Loucy (cell line): ENCODE results near the gene TMEM51.

Experiments
- H2AFZ ChIP-seq: fragments of 200-600 bp; sonication (generic); 2 replicates; pipeline ENCODE4 v1.6.0; 2016; ENCODE audit warnings: antibody characterized with exemption, mild to moderate bottlenecking, low read length, moderate library complexity
- H3F3A ChIP-seq: fragments of 200-600 bp; 2 replicates; pipeline ENCODE4 v1.6.0; 2016; ENCODE audit warnings: antibody characterized with exemption, low read depth, mild to moderate bottlenecking
- H3K27me3 ChIP-seq: fragments of 200-600 bp; sonication (generic); 2 replicates; pipeline ENCODE4 v1.6.1; 2014; ENCODE audit warnings: low read length, mild to moderate bottlenecking; ENCODE audit not compliant: insufficient read depth, poor library complexity, severe bottlenecking
- H3K36me3 ChIP-seq: fragments of 200-600 bp; sonication (generic); 2 replicates; pipeline ENCODE4 v1.6.1; 2016; ENCODE audit warnings: low read length; ENCODE audit not compliant: insufficient read depth
- H3K4me1 ChIP-seq: fragments of 200-600 bp; sonication (generic); 2 replicates; pipeline ENCODE4 v1.5.1; 2014; ENCODE audit warnings: low read length, mild to moderate bottlenecking; ENCODE audit not compliant: insufficient read depth, poor library complexity, severe bottlenecking
- H3K4me2 ChIP-seq: fragments of 200-600 bp; sonication (generic); 2 replicates; pipeline ENCODE4 v1.6.0; 2014; ENCODE audit warnings: antibody characterized with exemption, low read length, low read depth, mild to moderate bottlenecking; ENCODE audit not compliant: poor library complexity, severe bottlenecking
- H3K4me3 ChIP-seq: fragments of 200-600 bp; sonication (generic); 2 replicates; pipeline ENCODE4 v1.5.1; 2014; ENCODE audit warnings: low read length, mild to moderate bottlenecking, mixed read lengths; ENCODE audit not compliant: poor library complexity, severe bottlenecking
- H3K79me2 ChIP-seq: fragments of 200-600 bp; sonication (generic); 2 replicates; pipeline ENCODE4 v1.6.1; 2014; ENCODE audit warnings: low read length; ENCODE audit not compliant: insufficient read depth
- H3K9ac ChIP-seq: fragments of 200-600 bp; sonication (generic); 2 replicates; pipeline ENCODE4 v1.6.0; 2014; ENCODE audit warnings: mild to moderate bottlenecking, low read depth, low read length, moderate library complexity; ENCODE audit not compliant: poor library complexity, severe bottlenecking
- H3K9me2 ChIP-seq: fragments of 200-600 bp; sonication (generic); replicated peaks from 2 replicates; pipeline ENCODE4 v1.6.1; 2016; ENCODE audit warnings: low read depth, low read length, mixed read lengths
- H3K9me3 ChIP-seq: fragments of 200-600 bp; sonication (generic); 2 replicates; pipeline ENCODE4 v1.6.1; 2014; ENCODE audit warnings: mild to moderate bottlenecking, antibody characterized with exemption, low read length, low read depth; ENCODE audit not compliant: insufficient read depth
- H4K20me1 ChIP-seq: fragments of 200-600 bp; sonication (generic); 2 replicates; pipeline ENCODE4 v1.6.0; 2014; ENCODE audit warnings: antibody characterized with exemption, low read length, mild to moderate bottlenecking; ENCODE audit not compliant: insufficient read depth, poor library complexity, severe bottlenecking
- EZH2phosphoT487 ChIP-seq: fragments of 200-600 bp; IDR thresholded peaks from 2 replicates; pipeline ENCODE4 v1.6.1; 2018; ENCODE audit warnings: antibody characterized with exemption, mild to moderate bottlenecking, moderate library complexity, borderline replicate concordance
- TF ChIP-seq, protein P1 (sequence below): fragments of 200-600 bp; sonication (generic); conservative IDR thresholded peaks from 2 replicates; pipeline ENCODE4 v1.5.1; 2014; ENCODE audit warnings: mild to moderate bottlenecking, antibody characterized with exemption, low read length

TMEM51 gene

DNA sequence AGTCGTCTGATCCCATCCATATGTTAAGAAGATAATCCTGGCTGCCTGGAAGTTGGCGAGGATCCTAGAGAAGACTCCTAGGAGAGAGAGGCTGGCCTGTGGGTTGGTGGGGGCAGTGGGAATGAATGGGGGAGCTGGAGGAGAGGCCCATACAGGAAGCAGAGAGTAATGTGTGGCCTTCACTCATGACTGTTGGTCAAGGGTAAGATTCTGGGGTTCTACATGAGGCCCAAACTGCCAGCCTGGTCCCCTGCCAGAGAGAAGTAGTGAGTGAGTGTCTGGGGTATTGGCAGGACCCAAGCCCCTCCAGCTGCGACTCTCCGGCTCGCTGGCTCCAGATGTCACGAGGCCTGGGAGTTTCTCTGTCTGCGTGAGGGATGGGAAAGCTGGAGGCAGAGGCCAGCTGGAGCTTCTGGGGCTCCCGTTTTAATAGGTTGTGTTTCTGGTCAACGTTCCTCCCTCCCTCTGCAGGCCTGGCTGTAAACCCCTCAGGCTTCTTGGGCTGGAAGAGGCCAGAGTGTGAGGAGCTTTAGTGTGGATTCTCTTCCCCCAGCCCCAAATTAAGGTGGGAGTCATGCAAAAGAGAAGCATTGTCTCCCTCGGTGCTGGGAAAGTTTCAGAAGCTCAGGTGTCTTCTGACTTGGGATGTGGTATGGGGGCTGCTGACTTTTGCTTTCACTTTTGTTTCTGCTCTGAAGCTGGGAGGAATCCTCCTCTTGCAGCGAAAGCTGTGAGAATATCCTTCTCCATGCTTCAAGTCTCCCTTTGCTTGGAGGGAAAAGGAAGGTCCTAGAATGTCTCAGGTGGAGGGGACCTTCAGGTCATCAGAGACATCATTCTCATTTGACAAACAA, 2.6 kb downstream of the TMEM51 start:
- TF ChIP-seq EZH2phosphoT487, result no peak
- TF ChIP-seq, protein P1, sequence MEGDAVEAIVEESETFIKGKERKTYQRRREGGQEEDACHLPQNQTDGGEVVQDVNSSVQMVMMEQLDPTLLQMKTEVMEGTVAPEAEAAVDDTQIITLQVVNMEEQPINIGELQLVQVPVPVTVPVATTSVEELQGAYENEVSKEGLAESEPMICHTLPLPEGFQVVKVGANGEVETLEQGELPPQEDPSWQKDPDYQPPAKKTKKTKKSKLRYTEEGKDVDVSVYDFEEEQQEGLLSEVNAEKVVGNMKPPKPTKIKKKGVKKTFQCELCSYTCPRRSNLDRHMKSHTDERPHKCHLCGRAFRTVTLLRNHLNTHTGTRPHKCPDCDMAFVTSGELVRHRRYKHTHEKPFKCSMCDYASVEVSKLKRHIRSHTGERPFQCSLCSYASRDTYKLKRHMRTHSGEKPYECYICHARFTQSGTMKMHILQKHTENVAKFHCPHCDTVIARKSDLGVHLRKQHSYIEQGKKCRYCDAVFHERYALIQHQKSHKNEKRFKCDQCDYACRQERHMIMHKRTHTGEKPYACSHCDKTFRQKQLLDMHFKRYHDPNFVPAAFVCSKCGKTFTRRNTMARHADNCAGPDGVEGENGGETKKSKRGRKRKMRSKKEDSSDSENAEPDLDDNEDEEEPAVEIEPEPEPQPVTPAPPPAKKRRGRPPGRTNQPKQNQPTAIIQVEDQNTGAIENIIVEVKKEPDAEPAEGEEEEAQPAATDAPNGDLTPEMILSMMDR, result no peak
- Histone ChIP-seq H3K4me1 (no peaks in the 10 kb centered on the region), H3K9ac (no peak overlapping the region), H3F3A (no peaks in the 10 kb centered on the region), H3K9me3 (no peaks in the 10 kb centered on the region), H3K9me2 (no peaks in the 10 kb centered on the region), H2AFZ (peak overlapping the region; percentile 54), H4K20me1 (no peaks in the 10 kb centered on the region), H3K79me2 (no peaks in the 10 kb centered on the region), H3K27me3 (peaks cover 12% of the 10 kb centered on the region), H3K36me3 (no peaks in the 10 kb centered on the region), H3K4me2 (peak overlapping the region; percentile 41), H3K4me3 (no peak overlapping the region)

GRCh38 chr1:15156807-15157380, 3.3 kb downstream of the TMEM51 start:
- H3F3A ChIP-seq, result no peaks in the 10 kb centered on the region
- no peaks in the 10 kb centered on the region for H4K20me1 ChIP-seq
- no peak overlapping the region for H3K9ac ChIP-seq
- peaks cover 12% of the 10 kb centered on the region for H3K27me3 ChIP-seq
- peak overlapping the region; percentile 41 for H3K4me2 ChIP-seq
- no peaks in the 10 kb centered on the region for H3K9me3 ChIP-seq
- H3K36me3 ChIP-seq, result no peaks in the 10 kb centered on the region
- no peaks in the 10 kb centered on the region for H3K9me2 ChIP-seq
- H3K79me2 ChIP-seq, result no peaks in the 10 kb centered on the region
- H3K4me1 ChIP-seq, result no peaks in the 10 kb centered on the region
- no peak for TF ChIP-seq EZH2phosphoT487
- TF ChIP-seq, protein P1, result no peak
- H2AFZ ChIP-seq, result peak overlapping the region; percentile 54
- H3K4me3 ChIP-seq, result no peak overlapping the region

GRCh38 chr1:15157524-15158399, 4.2 kb downstream of the TMEM51 start:
- H2AFZ ChIP-seq, result no peak overlapping the region; the same call in 1 of the 2 replicates
- no peak overlapping the region for H3K9ac ChIP-seq
- no peaks in the 10 kb centered on the region for H3K9me2 ChIP-seq
- H4K20me1 ChIP-seq, result no peaks in the 10 kb centered on the region
- H3F3A ChIP-seq, result no peaks in the 10 kb centered on the region
- H3K79me2 ChIP-seq, result no peaks in the 10 kb centered on the region
- no peaks in the 10 kb centered on the region for H3K9me3 ChIP-seq
- H3K4me3 ChIP-seq, result no peak overlapping the region
- H3K4me1 ChIP-seq, result no peaks in the 10 kb centered on the region
- no peak overlapping the region for H3K4me2 ChIP-seq
- no peaks in the 10 kb centered on the region for H3K36me3 ChIP-seq
- TF ChIP-seq EZH2phosphoT487, result no peak
- TF ChIP-seq, protein P1, result no peak
- H3K27me3 ChIP-seq, result peaks cover 8% of the 10 kb centered on the region
